ENCODE measurements around the gene HIGD1B.

Gene HIGD1B

GRCh38 chr17:44880062-44880461 is 32.4 kb downstream of the HIGD1B start:
- DNase-seq: no peak

- DNase-seq: no peak
Observed at GRCh38 chr17:44881145-44881544, 33.5 kb downstream of the HIGD1B start.

GRCh38 chr17:44884941-44885340 is 37.3 kb downstream of the HIGD1B start:
- no peak for DNase-seq

GRCh38 chr17:44887016-44887415 is 39.3 kb downstream of the HIGD1B start:
- DNase-seq: no peak

- DNase-seq: no peak
Observed at GRCh38 chr17:44887971-44888954, 40.6 kb downstream of the HIGD1B start.

GRCh38 chr17:44889003-44889402 is 41.3 kb downstream of the HIGD1B start:
- no peak for DNase-seq

- no peak for DNase-seq
Observed at GRCh38 chr17:44892250-44892649, 44.6 kb downstream of the HIGD1B start.

GRCh38 chr17:44894642-44895041 is 47.0 kb downstream of the HIGD1B start:
- no peak for DNase-seq

- no peak for DNase-seq
Observed at GRCh38 chr17:44898768-44899073, 51.0 kb downstream of the HIGD1B start.

- peak; percentile 86 for DNase-seq
Observed at GRCh38 chr17:44899074-44899782, 51.5 kb downstream of the HIGD1B start, which contains the start of gene EFTUD2. TSS of gene EFTUD2 (minus strand) at chr17:44899445. CDS start at chr17:44894521, 4,924 bp downstream.
